ENCODE measurements around the gene CNTROB. TPM values are rescaled to one million over a fixed set of nuclear protein-coding genes. Genes with fewer than 3 reads are reported as not detected.

Gene CNTROB
- total RNA-seq, 3 donors from 2014 or later: 17.0 to 27.2 (median 23.9) TPM

DNA sequence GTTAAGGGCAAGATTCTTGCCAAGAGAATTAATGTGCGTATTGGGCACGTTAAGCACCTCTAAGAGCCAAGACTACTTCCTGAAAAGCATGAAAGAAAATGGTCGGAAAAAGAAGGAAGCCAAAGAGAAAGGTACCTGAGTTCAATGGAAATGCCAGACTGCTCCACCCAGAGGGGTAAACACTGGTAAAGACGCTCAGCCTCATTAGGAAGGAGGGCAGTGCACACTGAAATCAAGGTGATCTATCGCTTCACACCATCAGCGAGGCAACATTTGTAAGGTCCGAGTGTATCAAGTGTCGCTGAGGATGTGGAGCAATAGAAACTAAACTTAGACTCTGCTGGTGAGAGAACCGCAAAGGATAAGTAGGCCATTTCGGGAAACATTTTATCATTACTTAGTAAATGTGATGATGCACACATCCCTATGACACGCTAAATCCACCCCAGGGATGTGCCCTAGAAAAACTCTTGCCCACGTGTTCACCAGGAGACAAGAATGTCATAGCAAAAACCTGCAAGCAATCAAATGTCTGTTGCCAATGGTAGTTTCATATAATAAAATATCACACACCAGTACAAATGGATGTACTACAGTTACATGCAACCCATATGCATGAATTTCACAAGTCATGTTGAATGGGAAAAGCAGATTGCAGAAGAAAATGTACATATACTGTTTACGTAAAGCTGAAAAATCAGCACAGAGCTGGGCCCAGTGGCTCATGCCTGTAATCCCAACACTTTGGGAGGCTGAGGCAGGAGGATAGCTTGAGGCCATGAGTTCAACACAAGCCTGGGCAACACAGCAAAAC lies 23.6 kb downstream of the CNTROB start:
- no peak overlapping the region for H3K27ac ChIP-seq

DNA sequence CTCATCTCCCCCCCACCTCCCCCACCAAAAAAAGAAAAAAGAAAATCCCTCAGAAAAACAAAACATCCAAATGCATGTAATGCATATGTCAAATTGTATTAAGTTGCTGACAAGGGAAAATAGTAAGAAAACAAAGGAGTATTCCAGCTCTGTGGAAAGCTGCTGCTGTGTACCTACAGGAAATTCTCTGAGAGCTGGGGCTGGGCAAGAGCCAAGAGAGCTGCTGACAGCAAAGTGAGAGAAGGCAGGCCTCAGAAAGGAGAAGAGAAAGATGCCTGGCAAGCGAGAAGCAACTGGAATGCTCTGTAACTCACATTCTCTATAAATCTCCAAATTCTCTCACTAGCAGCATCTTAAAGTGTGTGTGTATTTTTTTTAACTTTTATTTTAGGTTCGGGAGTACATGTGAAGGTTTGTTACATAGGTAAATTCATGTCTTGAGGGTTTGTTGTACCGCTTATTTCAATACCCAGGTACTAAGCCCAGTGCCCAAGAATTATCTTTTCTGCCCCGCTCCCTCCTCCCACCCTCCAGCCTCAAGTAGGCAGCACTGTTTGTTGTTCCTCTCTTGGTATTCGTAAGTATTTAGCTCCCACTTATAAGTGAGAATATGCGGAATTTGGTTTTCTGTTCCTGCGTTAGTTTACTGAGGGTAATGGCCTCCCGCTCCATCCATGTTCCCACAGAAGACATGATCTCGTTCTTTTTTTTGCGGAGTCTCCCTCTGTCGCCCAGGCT lies 24.4 kb downstream of the CNTROB start:
- no peak overlapping the region for H3K27ac ChIP-seq

More for the DNA sequence above, 23.6 kb downstream of the CNTROB start:
- H3K4me1 ChIP-seq: no peaks in the 10 kb centered on the region
- H3K27me3 ChIP-seq: no peaks in the 10 kb centered on the region
- DNase-seq (ENCODE audit: low spot score in 2 of 2): no peak
- H3K36me3 ChIP-seq: no peaks in the 10 kb centered on the region
- no peak overlapping the region for H3K4me3 ChIP-seq
- no peaks in the 10 kb centered on the region for H3K9me3 ChIP-seq
- no peak for TF ChIP-seq POLR2AphosphoS5 (IDR thresholded peaks at IDR 0.05)
- TF ChIP-seq CTCF (IDR thresholded peaks at IDR 0.05): no peak
- TF ChIP-seq POLR2A (IDR thresholded peaks at IDR 0.05): no peak
- intact Hi-C loops (cut with DNase I; ENCODE audit: low total_unique reads): no loop called here

GRCh38 chr17:7959503-7960253 lies 27.7 kb downstream of the CNTROB start:
- no peak for TF ChIP-seq CTCF (IDR thresholded peaks at IDR 0.05)
- no peak for TF ChIP-seq POLR2A (IDR thresholded peaks at IDR 0.05)
- no peak for TF ChIP-seq POLR2AphosphoS5 (IDR thresholded peaks at IDR 0.05)
- Histone ChIP-seq H3K4me1 (no peaks in the 10 kb centered on the region), H3K36me3 (no peaks in the 10 kb centered on the region), H3K27me3 (no peaks in the 10 kb centered on the region), H3K27ac (no peak overlapping the region), H3K4me3 (no peak overlapping the region), H3K9me3 (no peaks in the 10 kb centered on the region)
- no peak for DNase-seq (ENCODE audit: low spot score in 2 of 2)
- intact Hi-C loops (cut with DNase I; ENCODE audit: low total_unique reads): no loop called here

More for the DNA sequence above, 24.4 kb downstream of the CNTROB start:
- Histone ChIP-seq H3K27me3 (no peaks in the 10 kb centered on the region), H3K9me3 (no peaks in the 10 kb centered on the region), H3K4me1 (no peaks in the 10 kb centered on the region), H3K36me3 (no peaks in the 10 kb centered on the region), H3K4me3 (no peak overlapping the region)
- TF ChIP-seq CTCF (IDR thresholded peaks at IDR 0.05) (no peak), POLR2A (IDR thresholded peaks at IDR 0.05) (no peak), POLR2AphosphoS5 (IDR thresholded peaks at IDR 0.05) (no peak)
- no peak for DNase-seq (ENCODE audit: low spot score in 2 of 2)
- intact Hi-C loops (cut with DNase I; ENCODE audit: low total_unique reads): no loop called here

DNA sequence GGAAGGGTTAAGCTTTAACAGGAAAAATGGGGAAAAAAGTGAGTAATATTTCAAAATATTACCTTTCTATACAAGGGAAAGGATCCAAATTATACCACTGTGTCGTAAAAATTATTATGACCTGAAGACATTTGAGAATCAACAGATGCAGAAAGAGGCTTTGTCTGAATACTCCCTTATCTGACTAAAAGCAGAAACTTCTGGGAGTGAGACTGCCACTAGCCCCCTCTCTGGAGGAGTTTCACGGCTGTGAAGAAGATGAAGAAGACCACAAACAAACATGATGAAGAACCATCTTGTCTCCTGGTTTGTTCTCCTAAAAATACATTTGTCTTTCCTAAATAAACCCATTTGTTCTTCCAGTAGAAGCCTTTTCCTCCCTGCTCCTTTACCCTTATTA lies 29.4 kb downstream of the CNTROB start:
- H3K36me3 ChIP-seq: no peaks in the 10 kb centered on the region
- no peak for TF ChIP-seq POLR2A (IDR thresholded peaks at IDR 0.05)
- TF ChIP-seq CTCF (IDR thresholded peaks at IDR 0.05): no peak
- no peak for TF ChIP-seq POLR2AphosphoS5 (IDR thresholded peaks at IDR 0.05)
- intact Hi-C loops (cut with DNase I; ENCODE audit: low total_unique reads): no loop called here
- no peaks in the 10 kb centered on the region for H3K4me1 ChIP-seq
- no peak overlapping the region for H3K4me3 ChIP-seq
- H3K27ac ChIP-seq: no peak overlapping the region
- H3K27me3 ChIP-seq: no peaks in the 10 kb centered on the region
- no peaks in the 10 kb centered on the region for H3K9me3 ChIP-seq
- DNase-seq (ENCODE audit: low spot score in 2 of 2): no peak

Data from breast epithelium (tissue), 4 donors.